HG03354 (cell line): ENCODE measurements around the gene TIMM44.
"Not testable (repeated sequence)": the region's sequence is repeated elsewhere in the genome, so short reads cannot be mapped to it uniquely, and the experiment has no call there.

Experiments
- ATAC-seq: cut with Tn5 transposase; IDR thresholded peaks from one replicate; pipeline ENCODE4 v1.9.1; 2021; ENCODE audit warnings: mild to moderate bottlenecking; ENCODE audit not compliant: unreplicated experiment, poor library complexity, severe bottlenecking

The TIMM44 gene

DNA sequence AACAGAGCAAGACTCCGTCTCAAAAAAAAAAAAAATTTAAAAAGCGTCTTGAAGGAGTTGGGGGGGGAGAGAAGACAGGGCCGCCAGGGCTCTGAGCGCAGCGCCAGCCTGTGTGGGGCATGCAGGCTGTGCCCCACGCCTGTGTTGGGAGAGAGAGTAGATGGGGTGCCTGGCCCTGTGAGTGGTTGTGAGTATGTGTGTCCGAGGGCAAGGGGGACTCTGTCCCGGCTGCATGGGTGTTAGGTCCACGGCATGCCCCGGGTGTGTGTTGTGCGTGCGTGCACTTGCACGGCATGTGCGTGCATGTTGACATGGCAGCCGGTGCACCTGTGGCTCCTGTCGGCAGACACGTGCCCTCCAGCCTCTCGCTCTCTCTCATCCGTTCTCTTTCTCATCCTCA is 36.3 kb downstream of the TIMM44 start:
- no peak for ATAC-seq

- no peak for ATAC-seq
Measured at GRCh38 chr19:7905859-7906258, 37.6 kb downstream of the TIMM44 start.

DNA sequence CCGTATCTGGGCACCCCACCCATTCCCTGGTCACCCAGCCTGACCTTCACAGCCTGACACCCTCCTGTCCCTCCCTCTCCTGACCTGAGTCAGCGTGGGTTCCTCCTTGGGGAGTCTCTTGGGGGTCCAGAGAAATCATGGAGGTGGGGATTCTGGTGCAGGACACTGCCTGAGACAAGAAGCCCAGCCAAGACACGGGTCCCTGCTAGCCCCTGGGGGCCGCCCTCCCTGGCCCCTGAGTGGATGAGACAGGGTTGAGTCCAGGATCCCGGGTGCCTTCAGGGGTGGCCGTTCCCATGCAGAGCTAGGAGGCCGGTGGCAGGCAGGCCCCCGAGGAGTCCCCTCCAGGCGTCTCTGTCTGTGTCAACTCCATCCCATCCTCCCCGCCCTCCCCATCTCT is 38.2 kb downstream of the TIMM44 start:
- ATAC-seq = no peak

- peak; percentile 31 for ATAC-seq
Measured at GRCh38 chr19:7904074-7905020, 39.1 kb downstream of the TIMM44 start.

DNA sequence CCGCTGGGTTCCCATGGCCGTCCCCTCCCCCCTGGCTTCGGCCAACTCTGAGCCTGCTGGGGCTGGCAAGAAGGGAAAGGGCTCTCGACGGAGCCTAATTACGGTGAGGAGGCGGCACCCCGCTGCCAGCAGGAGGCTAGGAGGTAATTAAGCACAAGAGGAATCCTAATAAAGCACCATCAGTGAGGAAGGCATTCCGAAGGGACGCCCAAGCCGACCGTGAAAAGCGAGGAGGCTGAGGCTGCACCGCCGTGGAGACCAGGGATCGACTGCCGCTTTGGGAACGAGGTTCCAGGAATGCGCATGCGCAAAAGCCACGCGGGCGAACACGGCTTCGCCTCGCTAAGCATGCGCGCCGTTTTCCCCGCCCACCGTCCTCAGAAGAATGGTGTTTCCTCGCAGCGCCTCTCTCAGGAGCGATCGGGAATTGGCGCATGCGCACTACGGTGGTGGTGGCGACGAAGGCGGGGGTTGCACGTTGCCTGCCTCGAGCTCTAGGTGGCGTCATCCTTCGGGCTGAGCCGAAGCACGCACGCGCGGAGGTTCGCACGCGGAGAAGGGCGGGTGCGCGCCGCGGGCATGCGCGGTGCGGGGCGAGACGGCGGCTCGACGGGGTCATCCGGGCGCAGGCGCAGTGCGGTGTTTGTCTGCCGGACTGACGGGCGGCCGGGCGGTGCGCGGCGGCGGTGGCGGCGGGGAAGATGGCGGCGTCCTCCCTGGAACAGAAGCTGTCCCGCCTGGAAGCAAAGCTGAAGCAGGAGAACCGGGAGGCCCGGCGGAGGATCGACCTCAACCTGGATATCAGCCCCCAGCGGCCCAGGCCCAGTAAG is 40.0 kb downstream of the TIMM44 start, which contains the start of gene MAP2K7:
TSS of gene MAP2K7 (plus strand) at position 634 of the 830 bp plus-strand sequence. CDS start at position 702, 68 bp downstream.
- ATAC-seq = peak; percentile 87

GRCh38 chr19:7902796-7903243 is 40.6 kb downstream of the TIMM44 start:
- ATAC-seq = no peak

- no peak for ATAC-seq
Measured at GRCh38 chr19:7901337-7901736, 42.1 kb downstream of the TIMM44 start.

- no peak for ATAC-seq
Measured at GRCh38 chr19:7900931-7901330, 42.5 kb downstream of the TIMM44 start.

GRCh38 chr19:7900401-7900870 is 43.0 kb downstream of the TIMM44 start:
- no peak for ATAC-seq

- ATAC-seq = no peak
Measured at GRCh38 chr19:7899751-7900378, 43.6 kb downstream of the TIMM44 start.

GRCh38 chr19:7898967-7899366 is 44.5 kb downstream of the TIMM44 start:
- ATAC-seq = no peak

- no peak for ATAC-seq
Measured at GRCh38 chr19:7897292-7897691, 46.2 kb downstream of the TIMM44 start.

DNA sequence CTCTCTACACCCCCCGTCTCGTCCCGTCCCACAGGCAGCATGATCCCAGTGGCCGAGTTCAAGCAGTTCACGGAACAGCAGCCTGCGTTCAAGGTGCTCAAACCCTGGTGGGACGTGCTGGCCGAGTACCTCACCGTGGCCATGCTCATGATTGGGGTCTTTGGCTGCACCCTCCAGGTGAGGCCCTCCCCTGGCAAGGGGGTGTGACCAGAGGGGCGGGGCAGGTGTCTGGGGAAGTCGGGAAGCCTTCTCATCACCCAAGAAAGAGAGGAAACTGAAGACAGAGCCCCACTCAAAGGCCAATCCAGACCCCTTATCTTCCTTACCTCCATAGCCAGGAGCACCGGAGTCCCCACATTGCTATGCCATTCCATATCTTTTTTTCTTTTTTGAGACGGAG is 47.9 kb downstream of the TIMM44 start:
- ATAC-seq = no peak

GRCh38 chr19:7894612-7895309 is 48.7 kb downstream of the TIMM44 start:
- ATAC-seq = no peak

DNA sequence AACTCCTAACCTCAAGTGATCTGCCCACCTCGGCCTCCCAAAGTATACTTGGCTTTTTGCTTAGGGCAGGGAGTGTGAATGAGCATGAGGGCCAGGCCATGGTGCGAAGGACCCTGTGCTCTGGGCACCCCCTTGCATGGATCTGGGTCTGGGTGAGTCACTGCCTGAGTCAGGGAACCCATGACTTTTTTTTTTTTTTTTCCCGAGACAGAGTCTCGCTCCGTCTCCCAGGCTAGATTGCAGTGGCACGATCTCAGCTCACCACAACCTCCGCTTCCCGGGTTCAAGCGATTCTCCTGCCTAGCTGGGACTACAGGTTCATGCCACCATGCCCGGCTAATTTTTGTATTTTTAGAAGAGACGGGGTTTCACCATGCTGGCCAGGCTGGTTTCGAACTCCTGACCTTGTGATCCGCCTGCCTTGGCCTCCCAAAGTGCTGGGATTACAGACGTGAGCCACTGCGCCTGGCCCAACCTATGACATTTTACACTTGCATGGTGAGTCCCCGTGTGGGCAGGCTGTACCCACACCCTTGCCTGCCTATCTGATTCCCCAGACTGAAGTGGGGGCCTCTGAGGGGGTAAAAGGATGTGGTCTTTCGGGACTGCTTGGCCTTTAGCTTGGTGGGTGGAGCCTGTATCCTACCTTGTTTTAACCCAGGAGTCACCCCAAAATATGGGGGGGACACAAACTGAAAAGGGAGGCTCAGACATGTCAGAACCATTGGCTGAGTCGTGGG is 49.9 kb downstream of the TIMM44 start:
- ATAC-seq = not testable (repeated sequence)

DNA sequence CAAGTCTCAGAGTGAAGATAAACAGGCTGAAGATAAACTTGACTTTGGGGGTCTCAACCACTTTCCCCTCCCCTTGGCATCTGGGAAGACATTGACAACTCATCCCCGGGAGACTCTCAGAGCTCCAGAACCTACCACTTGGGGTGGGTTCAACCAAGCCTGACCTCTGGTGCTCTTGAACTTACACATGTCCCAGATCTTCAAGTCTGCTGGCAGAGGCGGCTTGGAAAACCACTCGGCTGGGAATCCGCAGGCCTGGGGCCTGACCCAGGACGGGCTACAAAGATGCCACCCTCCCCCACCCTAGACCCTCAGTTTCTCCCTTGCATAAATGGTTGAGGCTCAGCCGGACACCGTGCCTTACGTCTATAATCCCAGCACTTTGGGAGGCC is 54.6 kb downstream of the TIMM44 start:
- no peak for ATAC-seq

- no peak for ATAC-seq
Measured at GRCh38 chr19:7888145-7888825, 55.2 kb downstream of the TIMM44 start, which contains the start of gene LRRC8E. TSS of gene LRRC8E (plus strand) at chr19:7888510. CDS start at chr19:7895604, 7,094 bp downstream.
